Frontal cortex (tissue), 4 donors: ENCODE results near the gene CIB4. TPM values are rescaled to one million over a fixed set of nuclear protein-coding genes. Genes with fewer than 3 reads are reported as not detected.
A peak's percentile ranks its signal among the peaks of the same experiment; 100 is the strongest.
"Not testable (repeated sequence)": the region's sequence is repeated elsewhere in the genome, so short reads cannot be mapped to it uniquely, and the experiment has no call there.

ENCODE experiments used
- DNase-seq, 2 donors: peaks; one replicate each; pipeline ENCODE4 v3.0.0; 2012; ENCODE audit warnings: low spot score in 2 of 2
- FAIRE-seq: peaks from 2 replicates; lab custom pipeline; 2012; peaks lifted over from hg19 to GRCh38; lab: Jason Lieb, UNC
- total RNA-seq: library from RNA; depleted of rRNA; stranded (reverse); fragments of >200 nt; gene quantifications from one replicate; pipeline ENCODE4 v1.2.3, GENCODE V29; 2014
- donor health status: control.
- donor health status: control.
- donor health status: control.

The CIB4 gene
- total RNA-seq, 1 donor from 2014 or later = not detected

GRCh38 chr2:26575836-26576564, 65.2 kb downstream of the CIB4 start:
- FAIRE-seq = no peak
- DNase-seq = no peak

- no peak for FAIRE-seq
Measured at GRCh38 chr2:26574900-26575560, 66.1 kb downstream of the CIB4 start.

GRCh38 chr2:26574066-26574899, 66.9 kb downstream of the CIB4 start:
- DNase-seq (no peak), FAIRE-seq (no peak)

More at GRCh38 chr2:26574900-26575560, 66.1 kb downstream of the CIB4 start:
- DNase-seq = no peak

- no peak for FAIRE-seq
- no peak for DNase-seq
Measured at GRCh38 chr2:26573241-26573925, 67.8 kb downstream of the CIB4 start.

- DNase-seq = no peak
- FAIRE-seq = no peak
Measured at GRCh38 chr2:26572591-26572990, 68.6 kb downstream of the CIB4 start.

- DNase-seq (no peak), FAIRE-seq (no peak)
Measured at GRCh38 chr2:26571316-26571715, 69.8 kb downstream of the CIB4 start.

- no peak for FAIRE-seq
- DNase-seq = no peak
Measured at GRCh38 chr2:26570083-26570430, 71.1 kb downstream of the CIB4 start.

- no peak for DNase-seq
Measured at GRCh38 chr2:26569216-26570082, 71.7 kb downstream of the CIB4 start.

GRCh38 chr2:26568076-26568890, 72.9 kb downstream of the CIB4 start:
- FAIRE-seq (no peak), DNase-seq (no peak)

More at GRCh38 chr2:26569216-26570082, 71.7 kb downstream of the CIB4 start:
- no peak for FAIRE-seq

GRCh38 chr2:26567534-26567933, 73.6 kb downstream of the CIB4 start:
- DNase-seq = no peak

GRCh38 chr2:26566731-26567130, 74.4 kb downstream of the CIB4 start:
- DNase-seq, FAIRE-seq: not testable (repeated sequence)

More at GRCh38 chr2:26567534-26567933, 73.6 kb downstream of the CIB4 start:
- FAIRE-seq = no peak

- DNase-seq = no peak
- no peak for FAIRE-seq
Measured at GRCh38 chr2:26566081-26566375, 75.1 kb downstream of the CIB4 start.

GRCh38 chr2:26564121-26564644, 77.0 kb downstream of the CIB4 start:
- FAIRE-seq = no peak

GRCh38 chr2:26563686-26564085, 77.5 kb downstream of the CIB4 start:
- DNase-seq (no peak), FAIRE-seq (no peak)

More at GRCh38 chr2:26564121-26564644, 77.0 kb downstream of the CIB4 start:
- DNase-seq = no peak

GRCh38 chr2:26562811-26563645, 78.1 kb downstream of the CIB4 start:
- FAIRE-seq (no peak), DNase-seq (peak in 1 of 2 donors; percentile 60)

- no peak for FAIRE-seq
- DNase-seq = peak in 1 of 2 donors; percentile 66
Measured at GRCh38 chr2:26561918-26562810, 79.0 kb downstream of the CIB4 start.
